IMR-90 (cell line): ENCODE data around the gene PELO. TPM values are rescaled to one million over a fixed set of nuclear protein-coding genes. Genes with fewer than 3 reads are reported as not detected.

Experiments used
- ATAC-seq: fragments of 200-7000 bp; cut with Tn5 transposase; 2 replicates; pipeline ENCODE4 v1.9.1; 2020; ENCODE audit warnings: low read depth, mild to moderate bottlenecking, moderate library complexity
- BruUV-seq: library from RNA; stranded (reverse); fragments of 400-500 nt; replicated peaks from 2 replicates; lab custom pipeline; 2021; lab: Mats Ljungman, UMichigan
- CTCF ChIA-PET: fragments of 300-600 bp; formaldehyde crosslinking; extraction: SDS; loops from one replicate; lab custom pipeline; 2021; ENCODE audit warnings: antibody characterized with exemption; lab: Yijun Ruan, JAX
- POLR2A ChIA-PET: fragments of 300-600 bp; sonication (Branson Sonifier 250); formaldehyde crosslinking; loops from one replicate; lab custom pipeline; 2022; ENCODE audit warnings: antibody characterized with exemption; ENCODE audit not compliant: unreplicated experiment; lab: Charles Lee
- DNase-seq: peaks from one replicate; pipeline ENCODE4 v3.0.0; 2013
- H2AFZ ChIP-seq: replicated peaks from 2 replicates; pipeline ENCODE3; 2013; ENCODE audit warnings: low read length, mild to moderate bottlenecking; ENCODE audit not compliant: poor library complexity
- H2AK5ac ChIP-seq: 2 replicates; pipeline ENCODE4 v1.6.1; 2013; ENCODE audit warnings: low read depth, low read length, inconsistent platforms
- H2AK9ac ChIP-seq: replicated peaks from 2 replicates; pipeline ENCODE3; 2013; ENCODE audit warnings: mild to moderate bottlenecking, low read depth, low read length, moderate library complexity; ENCODE audit not compliant: poor library complexity
- H2BK120ac ChIP-seq: 2 replicates; pipeline ENCODE4 v1.6.1; 2013; ENCODE audit warnings: low read depth, low read length, inconsistent platforms
- H2BK15ac ChIP-seq: 3 replicates; pipeline ENCODE4 v1.6.1; 2013; ENCODE audit warnings: low read depth, low read length, inconsistent platforms
- H2BK20ac ChIP-seq: 2 replicates; pipeline ENCODE4 v1.6.1; 2013; ENCODE audit warnings: low read depth, mild to moderate bottlenecking, inconsistent platforms, low read length, moderate library complexity
- H2BK5ac ChIP-seq: 2 replicates; pipeline ENCODE4 v1.6.1; 2013; ENCODE audit warnings: mild to moderate bottlenecking, low read depth, low read length, inconsistent platforms; ENCODE audit not compliant: poor library complexity, severe bottlenecking
- H3K14ac ChIP-seq: replicated peaks from 2 replicates; pipeline ENCODE4 v1.6.1; 2013; ENCODE audit warnings: low read depth, low read length, inconsistent platforms
- H3K18ac ChIP-seq: 2 replicates; pipeline ENCODE4 v1.6.1; 2013; ENCODE audit warnings: low read depth, low read length, control low read depth
- H3K23ac ChIP-seq: 2 replicates; pipeline ENCODE4 v1.6.1; 2013; ENCODE audit warnings: low read depth, low read length, inconsistent platforms
- H3K27ac ChIP-seq: 2 replicates; pipeline ENCODE4 v1.5.1; 2013; ENCODE audit warnings: mild to moderate bottlenecking, control low read depth, low read length; ENCODE audit not compliant: insufficient read depth
- H3K27me3 ChIP-seq: 2 replicates; pipeline ENCODE4 v1.6.1; 2013; ENCODE audit warnings: low read length; ENCODE audit not compliant: control insufficient read depth, insufficient read depth
- H3K36me3 ChIP-seq: 2 replicates; pipeline ENCODE4 v1.6.1; 2013; ENCODE audit warnings: low read length, mixed read lengths; ENCODE audit not compliant: control insufficient read depth, insufficient read depth
- H3K4ac ChIP-seq: 2 replicates; pipeline ENCODE4 v1.6.1; 2013; ENCODE audit warnings: low read depth, low read length, inconsistent platforms
- H3K4me1 ChIP-seq: 2 replicates; pipeline ENCODE4 v1.6.1; 2013; ENCODE audit warnings: low read length, mixed read lengths; ENCODE audit not compliant: control insufficient read depth, insufficient read depth
- H3K4me2 ChIP-seq: 2 replicates; pipeline ENCODE4 v1.6.1; 2013; ENCODE audit warnings: low read depth, mild to moderate bottlenecking, control low read depth, low read length, moderate library complexity
- H3K4me3 ChIP-seq: 2 replicates; pipeline ENCODE4 v1.5.1; 2013; ENCODE audit warnings: low read depth, mild to moderate bottlenecking, control low read depth, low read length, moderate library complexity; ENCODE audit not compliant: insufficient read depth
- H3K56ac ChIP-seq: 2 replicates; pipeline ENCODE4 v1.6.1; 2013; ENCODE audit warnings: low read length, inconsistent platforms; ENCODE audit not compliant: insufficient read depth; ENCODE audit errors: extremely low read depth
- H3K79me1 ChIP-seq, 2 experiments: 2 replicates each; pipeline ENCODE4 v1.6.1; 2013; ENCODE audit warnings: low read length in 2 of 2, inconsistent platforms in 1 of 2, low read depth in 1 of 2
- H3K9ac ChIP-seq: 2 replicates; pipeline ENCODE4 v1.6.1; 2013; ENCODE audit warnings: low read depth, low read length, control low read depth
- H3K9me1 ChIP-seq: 2 replicates; pipeline ENCODE4 v1.6.1; 2013; ENCODE audit warnings: low read length, inconsistent platforms; ENCODE audit not compliant: insufficient read depth
- H3K9me3 ChIP-seq: 2 replicates; pipeline ENCODE4 v1.6.1; 2013; ENCODE audit warnings: low read length; ENCODE audit not compliant: control insufficient read depth, insufficient read depth
- H4K20me1 ChIP-seq: 2 replicates; pipeline ENCODE4 v1.6.1; 2013; ENCODE audit warnings: low read length, inconsistent platforms; ENCODE audit not compliant: insufficient read depth
- H4K5ac ChIP-seq: 2 replicates; pipeline ENCODE4 v1.6.1; 2013; ENCODE audit warnings: mild to moderate bottlenecking, low read depth, low read length, control low read depth
- H4K8ac ChIP-seq, 2 experiments: 2 replicates each; pipeline ENCODE4 v1.6.1; 2013; ENCODE audit warnings: low read depth in 2 of 2, low read length in 2 of 2, control low read depth in 1 of 2, inconsistent platforms in 1 of 2
- H4K91ac ChIP-seq: 2 replicates; pipeline ENCODE4 v1.6.1; 2013; ENCODE audit warnings: low read depth, low read length, inconsistent platforms; ENCODE audit not compliant: insufficient read depth
- CEBPB ChIP-seq: IDR thresholded peaks from 2 replicates; pipeline ENCODE4 v1.6.1; 2012; ENCODE audit warnings: low read depth, low read length, improper control_type of control experiment
- MAFK ChIP-seq: IDR thresholded peaks from 2 replicates; pipeline ENCODE4 v1.6.1; 2012; ENCODE audit warnings: low read depth, low read length, improper control_type of control experiment
- MAZ ChIP-seq: IDR thresholded peaks from 2 replicates; pipeline ENCODE4 v1.6.1; 2012; ENCODE audit warnings: low read depth, mild to moderate bottlenecking, low read length, improper control_type of control experiment, moderate library complexity, borderline replicate concordance
- MXI1 ChIP-seq: IDR thresholded peaks from 2 replicates; pipeline ENCODE4 v1.6.1; 2012; ENCODE audit warnings: low read depth, mild to moderate bottlenecking, low read length, moderate library complexity, borderline replicate concordance
- WGBS, 2 experiments: methylation state at CpG; one replicate each; pipeline versions ENCODE4 v1.1.5 to v1.1.7; 2013; ENCODE audit warnings: missing lambda C conversion rate in 2 of 2; ENCODE audit not compliant: insufficient read length in 1 of 2; ENCODE audit errors: extremely low coverage in 2 of 2; 5-methylcytosine and 5-hydroxymethylcytosine counted together
- dilution Hi-C: fragments of 300-500 bp; cut with HindIII; formaldehyde crosslinking; loops from one replicate; pipeline ENCODE4 v1.14.3; 2018; ENCODE audit warnings: low sequenced_read_pairs; ENCODE audit not compliant: unreplicated experiment
- in situ Hi-C: fragments of 300-500 bp; cut with MboI; formaldehyde crosslinking; loops from 3 replicates; pipeline ENCODE4 v1.14.3; 2019; ENCODE audit warnings: low sequenced_read_pairs, inconsistent platforms, mixed read lengths
- intact Hi-C: fragments of 100-400 bp; cut with micrococcal nuclease; formaldehyde crosslinking; loops from 2 replicates; pipeline ENCODE4 v1.10.0; 2022
- polyA plus RNA-seq, 3 experiments: library from polyadenylated mRNA; depleted of rRNA; stranded (reverse); fragments of >200 nt; gene quantifications; 2 replicates each; pipeline ENCODE4 v1.2.3, GENCODE V29; 2012; ENCODE audit warnings: low replicate concordance in 1 of 3
- total RNA-seq: library from RNA; depleted of rRNA; stranded (reverse); fragments of >200 nt; gene quantifications from 2 replicates; pipeline ENCODE4 v1.2.3, GENCODE V29; 2012

Gene PELO
- total and polyA plus RNA-seq, 2 of the 4 experiments (the other 2 are of a cell fraction), result 42.4 to 48.9 TPM

GRCh38 chr5:52743529-52743928 lies 44.2 kb upstream of the PELO start:
- peaks cover 11% of the 10 kb centered on the region for H3K4me1 ChIP-seq
- dilution Hi-C loops, result no loop called here
- H3K23ac ChIP-seq, result no peak overlapping the region
- TF ChIP-seq MAZ, result no peak
- TF ChIP-seq MXI1, result no peak
- TF ChIP-seq CEBPB, result no peak
- no peak for TF ChIP-seq MAFK
- 0 out of 2 replicates have a peak overlapping the region, but pooled peaks have one; percentile 14 for H3K14ac ChIP-seq
- no peak overlapping the region for H3K9ac ChIP-seq
- no TSS peak for BruUV-seq
- no peak overlapping the region for H2AFZ ChIP-seq
- DNase-seq (no peak), ATAC-seq (no peak; the same call in 1 of the 2 replicates)
- H3K27me3 ChIP-seq, result no peaks in the 10 kb centered on the region
- H4K5ac ChIP-seq, result no peak overlapping the region
- ChIA-PET CTCF (interaction anchor here (0.6 kb wide), 1 partner anchor 82 kb away, joined by 3 read pairs; no protein-coding TSS in a partner anchor), POLR2A (no interaction called here)
- H4K91ac ChIP-seq, result no peak overlapping the region
- H2AK9ac ChIP-seq, result no peak overlapping the region
- H3K27ac ChIP-seq, result no peak overlapping the region
- no peaks in the 10 kb centered on the region for H3K79me1 ChIP-seq
- H3K18ac ChIP-seq, result no peak overlapping the region
- no peaks in the 10 kb centered on the region for H3K9me1 ChIP-seq
- no peak overlapping the region for H2BK5ac ChIP-seq
- H2AK5ac ChIP-seq, result no peak overlapping the region
- WGBS, 2 experiments, result no CpG with 5 or more reads among the region's 3 CpGs
- no peak overlapping the region for H2BK120ac ChIP-seq
- intact Hi-C loops, result no loop called here
- H3K4me3 ChIP-seq, result no peak overlapping the region
- no peaks in the 10 kb centered on the region for H3K36me3 ChIP-seq
- H2BK20ac ChIP-seq, result no peak overlapping the region
- in situ Hi-C loops, result no loop called here
- no peak overlapping the region for H2BK15ac ChIP-seq
- H3K56ac ChIP-seq, result no peak overlapping the region
- no peak overlapping the region for H3K4ac ChIP-seq
- no peaks in the 10 kb centered on the region for H3K9me3 ChIP-seq
- H4K8ac ChIP-seq, result no peak overlapping the region
- H3K4me2 ChIP-seq, result no peak overlapping the region
- no peaks in the 10 kb centered on the region for H4K20me1 ChIP-seq
